ENCODE measurements around the gene CCT8L2. TPM values are rescaled to one million over a fixed set of nuclear protein-coding genes. Genes with fewer than 3 reads are reported as not detected.
"Not testable (repeated sequence)": the region's sequence is repeated elsewhere in the genome, so short reads cannot be mapped to it uniquely, and the experiment has no call there.

CCT8L2 gene
- total RNA-seq, 2 donors from 2014 or later = not detected

DNA sequence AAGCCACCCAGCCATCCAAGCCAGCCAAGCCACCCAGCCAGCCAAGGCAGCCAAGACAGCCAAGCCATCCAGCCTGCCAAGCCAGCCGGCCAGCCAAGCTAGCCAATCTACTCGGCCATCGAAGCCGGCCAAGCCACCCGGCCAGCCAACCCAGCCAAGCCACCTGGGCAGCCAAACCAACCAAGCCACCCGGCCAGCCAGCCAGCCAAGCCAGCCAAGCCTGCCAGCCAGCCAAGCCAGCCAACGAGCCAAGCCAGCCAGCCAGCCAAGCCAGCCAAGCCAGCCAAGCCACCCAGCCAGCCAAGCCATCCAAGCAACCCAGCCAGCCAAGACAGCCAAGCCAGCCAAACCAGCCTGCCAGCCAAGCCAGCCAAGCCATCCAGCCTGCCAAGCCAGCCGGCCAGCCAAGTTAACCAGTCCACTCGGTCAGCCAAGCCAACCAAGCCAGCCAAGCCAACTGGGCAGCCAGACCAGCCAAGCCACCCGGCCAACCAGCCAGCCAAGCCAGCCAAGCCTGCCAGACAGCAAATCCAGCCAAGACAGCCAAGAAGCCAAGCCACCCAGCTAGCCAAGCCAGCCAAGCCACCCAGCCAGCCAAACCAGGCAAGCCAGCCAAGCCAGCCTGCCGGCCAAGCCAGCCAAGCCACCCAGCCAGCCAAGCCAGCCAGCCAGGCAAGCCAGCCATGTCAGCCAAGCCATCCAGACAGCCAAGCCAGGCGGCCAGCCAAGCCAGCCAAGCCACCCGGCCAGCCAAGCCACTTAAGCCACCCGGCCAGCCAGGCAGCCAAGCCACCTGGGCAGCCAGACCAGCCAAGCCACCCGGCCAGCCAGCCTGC, 26.8 kb downstream of the CCT8L2 start:
- not testable (repeated sequence) for H3K4me3 ChIP-seq; H3K27ac ChIP-seq; DNase-seq (ENCODE audit: low spot score)

DNA sequence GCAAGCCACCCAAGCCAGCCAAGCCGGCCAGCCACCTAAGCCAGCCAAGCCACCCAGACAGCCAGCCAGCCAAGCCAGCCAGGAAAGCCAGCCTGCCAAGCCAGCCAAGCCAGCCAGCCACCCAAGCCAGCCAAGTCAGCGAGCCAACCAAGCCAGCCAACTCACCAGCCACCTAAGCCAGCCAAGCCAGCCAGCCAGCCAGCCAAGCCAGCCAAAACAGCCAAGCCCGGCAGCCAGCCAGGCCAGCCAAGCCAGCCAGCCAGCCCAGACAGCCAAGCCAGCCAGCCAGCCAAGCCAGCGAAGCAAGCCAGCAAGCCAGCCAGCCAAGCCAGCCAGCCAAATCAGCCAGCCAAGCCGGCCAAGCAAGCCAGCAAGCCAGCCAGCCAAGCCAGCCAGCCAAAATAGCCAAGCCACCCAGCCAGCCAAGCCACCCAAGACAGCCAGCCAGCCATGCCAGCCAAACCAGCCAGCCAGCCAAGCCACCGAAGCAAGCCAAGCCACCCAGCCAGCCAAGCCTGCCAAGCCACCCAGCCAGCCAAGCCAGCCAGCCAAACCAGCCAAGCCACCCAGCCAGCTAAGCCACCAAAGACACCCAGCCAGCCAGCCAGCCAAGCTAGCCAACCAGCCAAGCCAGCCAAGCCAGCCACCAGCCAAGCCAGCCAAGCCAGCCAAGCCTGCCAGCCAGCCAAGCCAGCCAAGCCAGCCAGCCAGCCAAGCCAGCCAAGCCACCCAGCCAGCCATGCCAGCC, 27.6 kb downstream of the CCT8L2 start:
- not testable (repeated sequence) for H3K4me3 ChIP-seq; H3K9me3 ChIP-seq; H3K36me3 ChIP-seq; H3K27ac ChIP-seq; H3K4me1 ChIP-seq; DNase-seq (ENCODE audit: low spot score); H3K27me3 ChIP-seq

More for the DNA sequence above, 26.8 kb downstream of the CCT8L2 start:
- H3K27me3 ChIP-seq, H3K36me3 ChIP-seq, H3K9me3 ChIP-seq, H3K4me1 ChIP-seq: not testable (repeated sequence)

DNA sequence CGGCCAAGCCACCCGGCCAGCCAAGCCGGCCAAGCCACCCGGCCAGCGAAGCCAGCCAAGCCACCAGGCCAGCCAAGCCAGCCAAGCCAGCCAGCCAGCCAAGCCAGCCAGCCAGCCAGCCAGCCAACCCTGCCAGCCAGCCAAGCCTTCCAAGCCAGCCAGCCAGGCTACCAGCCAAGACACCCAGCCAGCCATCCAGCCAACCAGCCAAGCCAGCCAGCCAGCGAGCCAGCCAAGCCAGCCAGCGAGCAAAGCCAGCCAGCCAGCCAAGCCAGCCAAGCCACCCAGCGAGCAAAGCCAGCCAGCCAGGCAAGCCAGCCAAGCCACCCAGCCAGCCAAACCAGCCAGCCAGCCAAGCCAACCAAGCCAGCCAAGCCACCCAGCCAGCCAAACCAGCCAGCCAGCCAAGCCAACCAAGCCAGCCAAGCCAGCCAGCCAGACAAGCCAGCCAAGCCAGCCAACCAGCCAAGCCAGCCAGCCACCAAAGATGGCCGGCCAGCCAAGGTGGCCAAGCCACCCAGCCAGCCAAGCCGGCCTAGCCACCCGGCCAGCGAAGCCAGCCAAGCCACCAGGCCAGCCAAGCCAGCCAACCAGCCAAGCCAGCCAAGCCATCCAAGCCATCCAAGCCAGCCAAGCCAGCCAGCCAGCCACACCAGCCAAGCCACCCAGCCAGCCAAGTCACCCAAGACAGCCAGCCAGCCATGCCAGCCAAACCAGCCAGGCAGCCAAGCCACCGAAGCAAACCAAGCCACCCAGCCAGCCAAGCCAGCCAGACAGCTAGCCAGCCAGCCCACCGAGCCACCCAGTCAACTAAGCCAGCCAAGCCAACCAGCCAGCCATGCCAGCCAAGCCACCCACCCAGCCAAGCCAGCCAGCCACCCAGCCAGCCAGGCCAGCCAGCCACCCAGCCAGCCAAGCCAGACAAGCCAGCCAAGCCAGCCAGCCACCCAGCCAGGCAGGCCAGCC, 28.8 kb downstream of the CCT8L2 start:
- H3K36me3 ChIP-seq = no peaks in the 10 kb centered on the region
- no peak for DNase-seq (ENCODE audit: low spot score)
- no peaks in the 10 kb centered on the region for H3K9me3 ChIP-seq
- no peaks in the 10 kb centered on the region for H3K4me1 ChIP-seq
- H3K27me3 ChIP-seq = no peaks in the 10 kb centered on the region
- TF ChIP-seq, protein P1, sequence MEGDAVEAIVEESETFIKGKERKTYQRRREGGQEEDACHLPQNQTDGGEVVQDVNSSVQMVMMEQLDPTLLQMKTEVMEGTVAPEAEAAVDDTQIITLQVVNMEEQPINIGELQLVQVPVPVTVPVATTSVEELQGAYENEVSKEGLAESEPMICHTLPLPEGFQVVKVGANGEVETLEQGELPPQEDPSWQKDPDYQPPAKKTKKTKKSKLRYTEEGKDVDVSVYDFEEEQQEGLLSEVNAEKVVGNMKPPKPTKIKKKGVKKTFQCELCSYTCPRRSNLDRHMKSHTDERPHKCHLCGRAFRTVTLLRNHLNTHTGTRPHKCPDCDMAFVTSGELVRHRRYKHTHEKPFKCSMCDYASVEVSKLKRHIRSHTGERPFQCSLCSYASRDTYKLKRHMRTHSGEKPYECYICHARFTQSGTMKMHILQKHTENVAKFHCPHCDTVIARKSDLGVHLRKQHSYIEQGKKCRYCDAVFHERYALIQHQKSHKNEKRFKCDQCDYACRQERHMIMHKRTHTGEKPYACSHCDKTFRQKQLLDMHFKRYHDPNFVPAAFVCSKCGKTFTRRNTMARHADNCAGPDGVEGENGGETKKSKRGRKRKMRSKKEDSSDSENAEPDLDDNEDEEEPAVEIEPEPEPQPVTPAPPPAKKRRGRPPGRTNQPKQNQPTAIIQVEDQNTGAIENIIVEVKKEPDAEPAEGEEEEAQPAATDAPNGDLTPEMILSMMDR (IDR thresholded peaks at IDR 0.05) = no peak
- H3K4me3 ChIP-seq = no peak overlapping the region
- no peak overlapping the region for H3K27ac ChIP-seq

DNA sequence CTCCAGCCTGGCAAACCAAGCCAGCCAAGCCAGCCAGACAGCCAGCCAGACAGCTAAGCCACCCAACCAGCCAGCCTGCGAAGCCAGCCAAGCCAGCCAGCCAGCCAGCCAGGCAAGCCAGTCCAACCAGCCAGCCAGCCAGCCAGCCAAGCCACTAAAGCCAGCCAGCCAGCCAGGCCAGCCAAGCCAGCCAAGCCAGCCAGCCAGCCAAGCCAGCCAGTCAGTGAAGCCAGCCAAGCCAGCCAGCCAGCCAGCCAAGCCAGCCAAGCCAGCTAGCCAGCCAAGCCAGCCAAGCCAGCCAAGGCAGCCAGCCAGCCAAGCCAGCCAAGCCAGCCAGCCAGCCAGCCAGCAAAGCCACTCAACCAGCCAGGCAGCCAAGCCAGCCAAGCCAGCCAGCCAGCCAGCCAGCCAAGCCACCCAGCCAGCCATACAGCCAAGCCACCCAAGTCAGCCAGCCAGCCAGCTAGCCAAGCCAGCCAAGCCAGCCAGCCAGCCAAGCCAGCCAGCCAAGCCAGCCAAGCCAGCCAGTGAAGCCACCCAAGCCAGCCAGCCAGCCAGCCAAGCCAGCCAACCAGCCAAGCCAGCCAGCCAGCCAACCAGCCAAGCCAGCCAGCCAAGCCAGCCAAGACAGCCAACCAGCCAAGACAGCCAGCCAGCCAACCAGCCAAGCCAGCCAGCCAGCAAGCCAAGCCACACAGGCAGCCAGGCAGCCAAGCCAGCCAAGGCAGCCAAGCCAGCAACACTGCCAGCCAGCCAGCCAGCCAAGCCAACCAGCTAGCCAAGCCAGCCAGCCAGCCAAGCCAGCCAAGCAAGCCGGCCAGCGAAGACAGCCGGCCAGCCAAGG, 29.7 kb downstream of the CCT8L2 start:
- no peaks in the 10 kb centered on the region for H3K36me3 ChIP-seq
- no peak for DNase-seq (ENCODE audit: low spot score)
- no peaks in the 10 kb centered on the region for H3K9me3 ChIP-seq
- no peak overlapping the region for H3K4me3 ChIP-seq
- TF ChIP-seq, protein P1 (IDR thresholded peaks at IDR 0.05) = no peak
- no peak overlapping the region for H3K27ac ChIP-seq
- no peaks in the 10 kb centered on the region for H3K27me3 ChIP-seq
- H3K4me1 ChIP-seq = no peaks in the 10 kb centered on the region

DNA sequence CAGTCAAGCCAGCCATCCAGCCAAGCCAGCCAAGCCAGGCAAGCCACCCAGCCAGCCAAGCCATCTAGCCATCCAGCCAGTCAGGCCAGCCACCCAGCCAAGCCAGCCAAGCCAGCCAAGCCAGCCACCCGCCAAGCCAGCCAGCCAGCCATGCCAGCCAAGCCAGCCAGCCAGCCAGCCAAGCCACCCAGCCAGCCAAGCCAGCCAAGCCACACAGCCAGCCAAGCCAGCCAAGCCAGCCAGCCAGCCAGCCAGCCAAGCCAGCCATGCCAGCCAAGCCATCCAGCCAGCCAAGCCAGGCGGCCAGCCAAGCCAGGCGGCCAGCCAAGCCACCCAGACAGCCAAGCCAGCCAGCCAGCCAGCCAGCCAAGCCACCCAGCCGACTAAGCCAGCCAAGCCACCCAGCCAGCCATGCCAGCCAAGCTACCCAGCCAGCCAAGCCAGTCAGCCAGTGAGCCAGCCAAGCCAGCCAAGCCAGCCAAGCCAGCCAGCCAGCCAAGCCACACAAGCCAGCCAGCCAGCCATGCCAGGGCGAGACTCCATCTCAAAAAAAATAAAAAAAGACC, 31.4 kb downstream of the CCT8L2 start:
- not testable (repeated sequence) for H3K9me3 ChIP-seq

DNA sequence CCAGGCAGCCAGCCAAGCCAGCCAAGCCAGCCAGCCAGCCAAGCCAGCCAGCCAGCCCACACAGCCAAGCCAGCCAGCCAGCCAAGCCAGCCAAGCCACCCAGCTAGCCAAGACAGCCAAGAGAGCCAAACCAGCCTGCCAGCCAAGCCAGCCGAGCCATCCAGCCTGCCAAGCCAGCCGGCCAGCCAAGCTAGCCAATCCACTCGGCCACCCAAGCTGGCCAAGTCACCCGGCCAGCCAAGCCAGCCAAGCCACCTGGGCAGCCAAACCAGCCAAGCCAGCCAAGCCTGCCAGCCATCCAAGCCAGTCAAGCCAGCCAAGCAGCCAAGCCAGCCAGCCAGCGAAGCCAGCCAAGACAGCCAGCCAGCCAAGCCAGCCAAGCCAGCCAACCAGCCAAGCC, 32.0 kb downstream of the CCT8L2 start:
- H3K36me3 ChIP-seq; H3K27me3 ChIP-seq; H3K4me1 ChIP-seq; H3K9me3 ChIP-seq; H3K4me3 ChIP-seq; H3K27ac ChIP-seq; DNase-seq (ENCODE audit: low spot score): not testable (repeated sequence)

More for the DNA sequence above, 31.4 kb downstream of the CCT8L2 start:
- H3K4me1 ChIP-seq; H3K36me3 ChIP-seq; H3K4me3 ChIP-seq; DNase-seq (ENCODE audit: low spot score); H3K27ac ChIP-seq; H3K27me3 ChIP-seq: not testable (repeated sequence)

DNA sequence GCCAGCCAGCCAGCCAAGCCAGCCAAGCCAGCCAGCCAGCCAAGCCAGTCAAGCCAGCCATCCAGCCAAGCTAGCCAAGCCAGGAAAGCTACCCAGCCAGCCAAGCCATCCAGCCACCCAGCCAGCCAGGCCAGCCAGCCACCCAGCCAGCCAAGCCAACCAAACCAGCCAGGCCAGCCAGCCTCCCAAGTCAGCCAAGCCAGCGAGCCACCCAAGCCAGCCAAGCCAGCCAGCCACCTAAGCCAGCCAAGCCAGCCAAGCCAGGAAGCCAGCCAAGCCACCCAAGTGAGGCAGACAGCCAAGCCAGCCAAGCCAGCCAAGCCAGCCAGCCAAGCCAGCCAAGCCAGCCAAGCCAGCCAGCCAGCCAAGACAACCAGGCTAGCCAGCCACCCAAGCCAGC, 32.6 kb downstream of the CCT8L2 start:
- not testable (repeated sequence) for DNase-seq (ENCODE audit: low spot score)

More for the DNA sequence above, 32.6 kb downstream of the CCT8L2 start:
- not testable (repeated sequence) for H3K36me3 ChIP-seq, H3K4me3 ChIP-seq, H3K27me3 ChIP-seq, H3K9me3 ChIP-seq, H3K4me1 ChIP-seq, H3K27ac ChIP-seq

All from right atrium auricular region (tissue), 2 donors.